ENCODE results near the gene COPS7B.

COPS7B gene

GRCh38 chr2:231769170-231770136, 16.8 kb upstream of the COPS7B start:
- TF ChIP-seq ZNF274 (IDR thresholded peaks at IDR 0.05; ENCODE audit: low read depth, low read length), result no peak
- peak overlapping the region; percentile 16; the same call in 1 of the 2 replicates for H3K4me3 ChIP-seq (ENCODE audit: low read length)

- no peak for TF ChIP-seq ZNF274 (IDR thresholded peaks at IDR 0.05; ENCODE audit: low read depth, low read length)
- H3K4me3 ChIP-seq (ENCODE audit: low read length), result peak overlapping the region; percentile 77
These were observed 5.9 kb upstream of the COPS7B start for GRCh38 chr2:231780123-231780908.

- H3K4me3 ChIP-seq (ENCODE audit: low read length), result peak within 1 kb of the TSS; percentile 77
- no peak for TF ChIP-seq ZNF274 (IDR thresholded peaks at IDR 0.05; ENCODE audit: low read depth, low read length)
These were observed 5.1 kb upstream of the COPS7B start, which contains the start of gene PDE6D for GRCh38 chr2:231780909-231781797. Gene PDE6D, minus strand, starts transcription at chr2:231781282. Its CDS starts 168 bp downstream, at chr2:231781114.

GRCh38 chr2:231781798-231782726, 4.2 kb upstream of the COPS7B start:
- H3K4me3 ChIP-seq (ENCODE audit: low read length), result peak overlapping the region; percentile 77
- TF ChIP-seq ZNF274 (IDR thresholded peaks at IDR 0.05; ENCODE audit: low read depth, low read length), result no peak

- H3K4me3 ChIP-seq (ENCODE audit: low read length), result no peak overlapping the region
- TF ChIP-seq ZNF274 (IDR thresholded peaks at IDR 0.05; ENCODE audit: low read depth, low read length), result no peak
These were observed 832 bp upstream of the COPS7B start for GRCh38 chr2:231785413-231785812.

GRCh38 chr2:231785822-231786176, 446 bp upstream of the COPS7B start:
- H3K4me3 ChIP-seq (ENCODE audit: low read length), result peak overlapping the region; percentile 93; the same call in 1 of the 2 replicates
- TF ChIP-seq ZNF274 (IDR thresholded peaks at IDR 0.05; ENCODE audit: low read depth, low read length), result no peak

GRCh38 chr2:231786917-231787292, 660 bp downstream of the COPS7B start:
- no peak for TF ChIP-seq ZNF274 (IDR thresholded peaks at IDR 0.05; ENCODE audit: low read depth, low read length)
- peak overlapping the region; percentile 93 for H3K4me3 ChIP-seq (ENCODE audit: low read length)

GRCh38 chr2:231791107-231791506, 4.9 kb downstream of the COPS7B start:
- TF ChIP-seq ZNF274 (IDR thresholded peaks at IDR 0.05; ENCODE audit: low read depth, low read length), result no peak

GRCh38 chr2:231794383-231794782, 8.1 kb downstream of the COPS7B start:
- TF ChIP-seq ZNF274 (IDR thresholded peaks at IDR 0.05; ENCODE audit: low read depth, low read length), result no peak
- no peak overlapping the region for H3K4me3 ChIP-seq (ENCODE audit: low read length)

More at GRCh38 chr2:231791107-231791506, 4.9 kb downstream of the COPS7B start:
- no peak overlapping the region for H3K4me3 ChIP-seq (ENCODE audit: low read length)

- TF ChIP-seq ZNF274 (IDR thresholded peaks at IDR 0.05; ENCODE audit: low read depth, low read length), result no peak
- H3K4me3 ChIP-seq (ENCODE audit: low read length), result no peak overlapping the region
These were observed 9.5 kb downstream of the COPS7B start for GRCh38 chr2:231795525-231796327.

- H3K4me3 ChIP-seq (ENCODE audit: low read length), result no peak overlapping the region
- TF ChIP-seq ZNF274 (IDR thresholded peaks at IDR 0.05; ENCODE audit: low read depth, low read length), result no peak
These were observed 14.3 kb downstream of the COPS7B start for GRCh38 chr2:231800493-231801091.

Data from GM08714 (cell line).